HG02981 (cell line): ENCODE measurements around the gene SUV39H2.
"Not testable (repeated sequence)": the region's sequence is repeated elsewhere in the genome, so short reads cannot be mapped to it uniquely, and the experiment has no call there.

Experiments
- ATAC-seq: cut with Tn5 transposase; IDR thresholded peaks from one replicate; pipeline ENCODE4 v1.9.1; 2021; ENCODE audit warnings: mild to moderate bottlenecking, moderate library complexity; ENCODE audit not compliant: unreplicated experiment

Gene SUV39H2

DNA sequence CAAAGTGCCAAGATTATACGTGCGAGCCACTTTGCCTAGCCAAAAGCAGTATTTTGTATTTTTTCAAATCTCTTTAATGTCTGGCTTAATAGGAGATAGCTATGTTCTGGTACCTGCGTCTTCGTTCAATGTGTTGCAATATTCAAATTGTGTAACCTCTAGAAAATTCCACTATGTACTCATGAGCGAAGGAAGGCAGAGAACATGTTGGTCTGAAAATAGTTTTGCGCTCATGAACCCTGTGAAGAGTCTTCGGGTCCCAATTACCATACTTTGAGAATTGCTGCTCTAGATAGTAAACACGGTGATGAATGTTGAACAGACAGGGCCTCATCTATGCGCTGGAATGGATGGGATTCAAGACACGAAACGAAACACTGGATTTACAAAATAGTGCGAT lies 2.7 kb upstream of the SUV39H2 start:
- ATAC-seq = no peak

DNA sequence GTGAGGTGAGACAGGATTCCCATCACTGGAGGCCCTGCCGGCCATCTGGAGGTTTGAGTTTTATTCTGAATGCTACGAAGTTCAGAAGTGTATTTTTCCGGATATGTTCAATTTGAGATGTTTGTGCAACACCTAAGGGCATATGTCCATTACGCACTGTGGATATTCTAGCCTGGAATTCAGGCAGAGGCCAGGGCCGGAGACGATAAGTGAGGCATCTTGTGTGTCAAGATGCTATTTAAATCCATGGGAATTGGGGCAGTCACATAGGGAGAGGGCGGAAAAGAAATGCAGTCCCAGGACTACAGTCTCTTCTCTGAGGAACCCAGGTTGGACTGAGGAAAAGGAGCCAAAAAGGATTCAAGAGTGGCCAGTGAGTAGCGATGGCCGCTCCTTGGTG lies 1.9 kb upstream of the SUV39H2 start:
- no peak for ATAC-seq

DNA sequence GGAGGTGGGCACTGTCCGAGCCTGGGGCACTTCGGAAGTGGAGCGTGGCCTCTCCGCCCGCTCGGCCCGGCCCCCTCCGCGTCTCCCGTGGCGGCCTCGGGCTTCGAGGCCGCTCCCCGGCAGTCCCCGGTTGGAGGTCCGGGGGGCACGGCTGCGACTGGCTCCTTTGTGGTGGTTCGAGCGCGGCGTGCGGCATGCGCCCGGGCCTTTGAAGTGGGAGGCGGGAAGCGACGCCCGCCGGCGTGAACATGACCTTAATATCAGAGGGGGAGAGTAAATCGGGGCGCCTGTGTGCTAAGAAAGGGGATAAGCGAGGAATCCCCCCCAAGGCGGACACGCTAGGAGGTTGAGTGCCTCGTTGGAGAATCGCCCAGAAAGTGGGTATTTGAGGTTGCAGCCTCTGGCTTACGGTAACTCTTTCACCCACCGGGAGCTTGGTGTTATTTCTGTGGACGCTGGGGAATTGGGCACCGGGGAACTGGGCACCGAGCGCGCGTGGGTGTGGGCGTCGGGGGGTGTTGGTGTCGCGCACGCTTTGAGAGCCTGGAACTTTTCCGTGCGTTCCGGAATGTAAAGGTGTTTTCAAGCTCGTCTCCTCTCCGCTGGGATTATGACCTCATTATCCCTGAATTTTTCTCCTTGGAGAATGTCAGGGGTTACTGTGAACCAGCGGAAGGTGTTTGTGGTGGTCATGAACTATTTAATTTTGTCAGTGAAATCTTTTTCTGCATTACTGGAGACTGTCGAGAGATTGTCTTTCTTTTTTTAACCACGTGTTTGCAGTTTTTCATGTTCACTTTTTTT lies 660 bp downstream of the SUV39H2 start:
- peak; percentile 11 for ATAC-seq

DNA sequence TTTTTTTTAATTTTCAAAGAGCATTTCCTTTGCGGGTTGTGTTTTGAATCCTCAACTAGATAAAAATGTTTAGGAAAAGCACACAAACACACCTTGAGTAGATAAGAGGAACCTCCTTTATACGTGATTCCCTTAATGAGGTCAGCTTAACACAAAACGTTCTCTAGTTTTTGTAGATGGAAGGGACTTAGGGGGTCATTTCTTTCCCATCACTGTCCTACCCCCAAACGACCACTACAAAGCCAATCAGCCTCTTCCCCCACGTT lies 1.2 kb downstream of the SUV39H2 start:
- ATAC-seq = no peak

DNA sequence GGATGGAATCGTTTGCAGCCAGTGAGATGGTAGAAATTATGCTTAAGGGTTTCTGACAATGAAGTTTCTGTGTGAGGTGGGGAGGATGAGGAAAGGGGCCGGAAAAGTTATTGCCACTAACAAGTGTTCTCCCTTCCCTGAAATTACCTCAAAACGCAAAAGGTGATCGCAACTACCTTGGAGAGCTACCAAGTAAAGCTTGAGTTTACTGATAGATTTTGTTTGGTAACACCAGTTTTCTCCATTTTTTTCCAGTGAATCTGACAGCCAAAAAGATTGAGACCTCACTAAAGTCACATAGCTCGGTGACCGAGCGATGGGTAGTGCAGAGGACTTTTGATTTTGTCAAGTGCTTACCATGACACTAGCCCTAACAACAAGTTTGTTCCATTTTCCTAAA lies 1.6 kb downstream of the SUV39H2 start:
- no peak for ATAC-seq

DNA sequence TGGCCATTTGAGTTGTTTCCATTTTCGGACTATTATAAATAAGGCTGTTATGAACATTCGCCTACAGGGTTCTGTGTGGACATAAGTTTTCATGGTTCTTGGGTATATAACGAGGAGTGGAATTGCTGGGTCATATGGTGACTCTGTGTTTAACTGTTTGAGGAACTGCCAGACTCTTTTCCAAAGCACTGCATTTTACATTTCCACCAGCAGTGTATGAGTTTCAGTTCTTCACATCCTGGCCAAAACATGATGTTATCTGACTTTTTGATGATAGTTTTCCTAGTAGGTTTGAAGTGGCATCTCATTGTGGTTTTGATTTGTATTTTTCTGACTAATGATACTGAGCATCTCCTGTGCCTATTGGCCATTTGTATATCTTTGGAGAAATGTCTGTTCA lies 5.4 kb downstream of the SUV39H2 start:
- no peak for ATAC-seq

DNA sequence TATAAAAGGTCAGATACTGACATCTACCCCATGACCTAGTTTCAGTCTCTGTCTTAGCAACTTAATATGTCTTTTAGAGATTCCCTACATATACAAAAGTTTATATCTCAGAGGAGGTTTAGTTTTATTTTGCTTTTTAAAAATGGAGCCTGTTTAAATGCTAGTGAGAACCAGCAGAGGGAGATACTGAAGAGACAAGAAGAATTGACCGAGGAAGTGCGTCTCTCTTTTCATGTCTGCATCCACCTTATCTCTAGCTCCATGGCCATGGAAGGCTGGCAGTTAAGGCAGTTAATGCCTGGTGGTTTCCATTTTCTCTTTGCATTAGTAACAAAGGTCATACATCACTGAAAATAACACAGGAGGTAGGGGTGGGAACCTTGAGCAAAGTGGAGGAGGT lies 10.7 kb downstream of the SUV39H2 start:
- no peak for ATAC-seq

DNA sequence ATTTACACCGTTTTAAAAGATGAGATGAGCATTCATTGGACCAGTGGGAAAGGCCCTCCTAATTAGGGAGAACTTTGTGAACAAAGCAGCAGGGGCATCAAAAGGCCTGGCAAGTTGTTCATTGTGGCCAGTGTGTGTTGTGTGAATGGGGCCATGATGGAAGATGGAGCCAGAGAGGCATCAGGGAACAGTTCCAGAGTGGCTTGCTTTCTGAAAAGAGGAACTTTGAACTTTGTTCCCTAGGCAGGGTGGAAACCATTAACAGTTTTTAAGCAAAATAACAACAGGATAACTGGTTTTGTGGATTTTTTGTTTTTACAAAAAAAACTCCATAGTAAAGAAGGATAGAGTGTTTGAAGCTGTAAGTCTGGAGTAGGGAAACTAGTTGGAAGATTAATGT lies 12.5 kb downstream of the SUV39H2 start:
- ATAC-seq = no peak

DNA sequence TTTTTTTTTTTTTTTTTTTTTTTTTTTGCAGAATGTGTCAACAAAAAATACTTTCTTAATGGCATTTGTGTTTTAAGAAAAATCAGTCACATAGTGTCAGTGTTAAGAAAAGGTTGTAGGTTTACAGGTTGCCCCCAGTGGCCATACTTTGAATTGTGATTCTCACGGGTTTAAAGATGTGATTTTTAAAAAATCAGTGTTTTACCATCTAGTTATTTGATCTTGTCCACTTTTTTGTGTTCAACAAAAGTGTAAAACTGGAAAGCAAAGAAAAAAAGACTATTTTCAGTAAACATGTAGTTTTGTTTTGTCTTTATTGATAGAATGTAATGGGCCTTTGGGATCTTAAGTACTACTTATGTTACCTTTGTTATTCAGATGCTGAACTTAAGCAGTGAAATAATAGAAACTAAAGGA lies 25.7 kb downstream of the SUV39H2 start:
- ATAC-seq = peak; percentile 80

DNA sequence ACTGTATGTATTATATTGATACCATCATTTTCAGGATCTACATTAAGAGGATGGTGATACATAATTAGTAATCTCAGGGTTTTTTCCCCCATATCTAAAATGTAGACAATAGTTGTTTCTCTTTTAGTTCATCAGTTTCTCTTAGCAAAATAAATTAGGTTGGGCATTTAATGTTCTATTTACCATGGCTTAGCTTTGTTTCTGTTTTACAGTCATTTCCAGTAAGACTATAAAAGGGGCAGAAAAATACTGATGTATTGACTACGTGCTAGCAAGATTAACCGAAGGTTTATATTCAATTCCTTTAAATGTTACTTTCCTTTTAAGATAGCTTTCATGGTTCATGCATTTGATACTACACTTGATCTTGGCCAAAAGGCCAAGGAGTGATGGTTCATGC lies 26.2 kb downstream of the SUV39H2 start:
- no peak for ATAC-seq

DNA sequence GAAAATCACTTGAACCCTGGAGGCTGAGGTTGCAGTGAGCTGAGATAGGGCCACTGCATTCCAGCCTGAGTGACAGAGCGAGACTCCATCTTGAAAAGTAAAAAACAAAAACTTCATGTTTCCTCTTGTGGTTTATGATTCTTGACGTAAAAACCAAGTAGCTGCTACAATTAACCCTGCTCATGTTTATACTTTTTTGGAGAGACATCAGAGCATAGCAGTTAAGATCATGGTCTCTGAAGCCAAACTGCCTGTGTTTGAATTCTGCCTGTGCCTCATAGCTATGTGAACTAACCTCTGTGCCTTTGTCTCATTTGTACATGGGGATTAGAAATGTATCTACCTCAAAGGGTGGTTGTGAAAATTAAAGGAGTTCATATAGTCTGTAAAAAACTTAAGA lies 27.2 kb downstream of the SUV39H2 start:
- ATAC-seq = no peak

DNA sequence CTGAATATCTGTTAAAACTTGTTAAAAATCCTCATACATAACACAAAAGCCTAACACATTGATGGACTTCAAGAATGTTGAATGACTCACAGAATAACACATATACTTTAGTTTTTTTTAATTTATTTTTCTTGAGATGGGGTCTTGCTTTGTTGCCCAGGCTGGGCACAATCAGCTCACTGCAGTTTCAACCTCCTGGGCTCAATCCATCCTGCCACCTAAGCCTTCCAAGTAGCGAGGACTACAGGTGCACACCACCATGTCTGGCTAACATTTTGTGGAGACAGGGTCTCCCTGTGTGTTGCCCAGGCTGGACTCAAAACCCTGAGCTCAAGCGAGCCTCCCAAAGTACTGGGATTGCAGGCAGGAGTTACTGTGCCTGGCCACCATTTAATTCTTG lies 28.1 kb downstream of the SUV39H2 start:
- ATAC-seq = no peak

DNA sequence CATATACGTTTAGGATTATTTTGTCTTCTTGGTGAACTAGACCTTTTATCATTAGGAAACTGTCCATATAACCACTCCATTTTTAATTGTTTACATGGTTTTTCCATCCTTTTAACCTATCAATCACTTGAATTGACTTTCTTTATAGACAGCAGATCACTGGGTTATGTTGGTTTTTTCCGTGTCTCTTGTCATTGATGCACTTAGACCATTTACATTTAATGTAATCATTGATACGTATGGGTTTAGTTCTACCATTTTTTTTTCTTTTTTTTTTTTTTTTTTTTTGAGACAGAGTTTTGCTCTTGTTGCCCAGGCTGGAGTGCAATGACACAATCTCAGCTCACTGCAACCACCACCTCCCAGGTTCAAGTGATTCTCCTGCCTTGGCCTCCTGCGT lies 28.9 kb downstream of the SUV39H2 start:
- not testable (repeated sequence) for ATAC-seq

DNA sequence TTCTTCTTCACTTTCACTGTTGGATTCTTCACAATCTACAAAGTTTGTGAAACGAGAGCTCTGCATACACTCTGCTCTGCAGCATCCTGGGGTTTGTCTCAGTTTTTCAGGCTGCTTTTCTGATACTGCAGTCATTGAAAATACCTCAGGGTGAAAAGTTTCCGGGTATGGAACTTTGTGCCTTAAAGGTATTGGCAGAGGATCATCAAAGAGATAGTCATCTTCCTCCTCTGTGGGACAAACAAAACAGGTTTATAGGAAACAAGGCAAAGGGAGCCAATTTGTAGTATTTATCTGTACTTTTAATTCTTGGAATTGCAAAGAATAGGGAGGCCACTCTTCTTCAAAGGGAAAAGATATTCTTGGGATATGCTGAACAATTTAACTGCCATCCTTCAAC lies 30.4 kb downstream of the SUV39H2 start:
- ATAC-seq = no peak

DNA sequence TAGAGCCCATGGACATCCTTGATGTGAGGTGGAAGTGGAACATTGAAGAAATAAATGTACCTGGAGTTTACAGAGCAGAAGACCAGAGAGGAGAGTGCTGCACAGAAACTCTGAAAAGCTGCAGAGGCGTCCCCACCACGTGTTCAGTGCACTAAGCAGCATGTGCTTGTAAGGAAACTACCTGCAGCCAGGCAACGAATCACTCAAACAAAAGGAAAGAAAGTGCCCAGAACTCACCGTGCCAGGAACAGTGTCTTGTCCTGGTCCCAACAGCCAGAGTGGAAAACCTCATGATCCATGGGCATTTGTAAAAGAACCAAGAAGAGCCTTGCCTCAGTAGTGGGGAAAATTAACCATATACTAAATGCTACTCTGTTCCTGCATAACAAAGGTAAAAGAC lies 32.3 kb downstream of the SUV39H2 start:
- no peak for ATAC-seq

DNA sequence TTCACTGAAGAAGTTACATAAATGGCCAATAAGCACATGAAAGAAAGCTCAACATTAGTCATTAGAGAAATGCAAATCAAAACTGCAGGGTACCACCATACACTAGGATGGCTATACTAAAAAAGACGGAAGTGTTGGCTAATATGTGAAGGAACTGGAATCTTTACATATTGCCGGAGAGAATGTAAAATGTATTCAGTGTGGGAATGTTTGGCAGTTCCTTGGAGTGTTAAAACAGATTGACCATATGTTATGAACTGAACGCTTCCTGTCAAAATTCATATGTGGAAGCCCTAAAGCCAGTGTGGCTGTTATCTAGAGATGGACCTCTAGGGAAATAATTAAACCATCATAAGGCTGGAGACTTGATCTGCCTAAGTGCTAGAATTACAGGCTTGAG lies 33.1 kb downstream of the SUV39H2 start:
- ATAC-seq = no peak

DNA sequence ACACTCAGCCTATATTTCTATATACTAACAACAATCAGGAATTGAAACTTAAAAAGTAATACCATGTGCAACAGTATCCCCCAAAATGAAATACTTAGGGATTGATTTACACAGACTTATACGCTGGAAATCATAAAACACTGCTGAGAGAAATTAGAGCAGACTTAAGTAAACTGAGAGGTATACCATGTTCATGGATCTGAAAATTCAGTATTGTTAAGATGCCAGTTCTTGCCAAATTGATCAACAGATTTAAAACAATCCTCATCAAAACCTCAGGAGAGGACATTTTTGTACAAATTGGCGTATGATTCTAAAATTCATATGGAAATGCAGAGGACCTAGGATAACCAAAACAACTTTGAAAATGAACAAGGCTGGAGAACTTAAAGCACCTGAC lies 37.9 kb downstream of the SUV39H2 start:
- ATAC-seq = no peak

DNA sequence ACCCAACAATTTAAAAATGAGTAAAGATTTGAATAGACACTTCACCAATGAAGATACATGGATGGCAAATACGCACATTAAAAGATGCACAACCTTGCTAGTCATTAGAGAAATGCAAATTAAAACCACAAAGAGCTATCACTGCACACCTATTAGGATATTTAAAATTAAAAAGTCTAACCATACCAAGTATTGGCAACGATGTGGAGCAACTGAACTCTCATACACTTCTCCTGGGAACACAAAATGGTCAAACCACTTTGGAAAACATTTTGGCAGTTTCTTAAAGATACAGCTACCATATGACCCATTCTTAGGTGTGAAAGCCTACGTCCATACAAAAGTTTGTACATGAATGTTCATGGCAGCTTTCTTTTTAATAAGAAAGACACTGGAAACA lies 39.2 kb downstream of the SUV39H2 start:
- ATAC-seq = no peak

DNA sequence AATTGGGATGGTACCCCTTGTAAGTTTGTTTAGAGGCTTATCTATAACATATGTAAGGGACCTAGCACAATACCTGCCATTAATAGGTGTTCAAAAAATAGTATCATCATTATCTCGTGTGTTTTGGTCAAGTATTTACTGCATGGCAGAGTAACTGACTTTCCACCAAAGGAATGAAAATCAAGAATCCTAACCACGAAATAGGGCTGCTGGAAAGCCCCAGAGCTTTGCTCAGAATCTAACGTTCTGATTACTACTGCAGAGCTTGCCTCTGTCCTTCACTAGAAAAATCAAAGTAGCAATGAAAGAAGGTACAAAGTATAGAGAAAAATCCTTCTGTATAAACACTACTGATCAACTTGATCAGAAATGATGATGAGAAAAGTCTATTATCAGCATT lies 40.3 kb downstream of the SUV39H2 start:
- no peak for ATAC-seq

DNA sequence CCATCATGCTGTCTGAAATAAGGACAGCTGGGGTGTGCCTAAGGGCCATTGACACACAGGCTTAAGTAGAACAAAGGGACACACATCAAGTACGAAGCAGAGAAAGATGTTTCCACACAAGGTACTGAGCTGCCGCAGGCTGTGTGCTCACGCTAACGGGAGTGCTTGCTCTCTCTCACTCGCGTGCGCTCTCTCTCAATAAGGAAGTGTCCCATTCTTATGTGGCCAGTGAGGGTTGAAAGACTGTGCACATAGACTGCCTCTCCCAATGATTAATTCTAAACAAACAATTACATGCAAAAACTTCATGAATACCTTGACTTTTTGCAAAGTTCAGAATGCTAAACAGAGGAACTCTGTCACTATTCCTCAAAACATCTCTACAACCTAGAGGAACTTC lies 45.3 kb downstream of the SUV39H2 start:
- ATAC-seq = no peak

DNA sequence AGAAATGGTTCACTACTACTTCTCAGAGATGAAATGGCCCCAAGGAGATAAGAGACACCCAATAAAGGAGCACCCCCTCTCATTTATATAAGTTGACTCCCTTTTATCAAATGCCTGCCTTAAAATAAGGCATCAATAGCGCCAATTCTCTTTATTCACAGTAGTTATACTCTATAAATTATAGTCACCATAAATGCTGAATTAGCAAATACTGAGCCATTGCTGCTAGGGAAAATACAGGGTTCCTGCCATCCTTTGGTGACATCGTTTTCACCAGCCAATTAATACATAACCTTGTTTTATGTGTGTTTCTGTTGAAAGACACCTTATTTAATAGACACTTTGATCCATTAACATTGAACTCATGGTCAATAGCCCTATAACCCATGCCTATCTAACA lies 46.6 kb downstream of the SUV39H2 start:
- ATAC-seq = no peak

DNA sequence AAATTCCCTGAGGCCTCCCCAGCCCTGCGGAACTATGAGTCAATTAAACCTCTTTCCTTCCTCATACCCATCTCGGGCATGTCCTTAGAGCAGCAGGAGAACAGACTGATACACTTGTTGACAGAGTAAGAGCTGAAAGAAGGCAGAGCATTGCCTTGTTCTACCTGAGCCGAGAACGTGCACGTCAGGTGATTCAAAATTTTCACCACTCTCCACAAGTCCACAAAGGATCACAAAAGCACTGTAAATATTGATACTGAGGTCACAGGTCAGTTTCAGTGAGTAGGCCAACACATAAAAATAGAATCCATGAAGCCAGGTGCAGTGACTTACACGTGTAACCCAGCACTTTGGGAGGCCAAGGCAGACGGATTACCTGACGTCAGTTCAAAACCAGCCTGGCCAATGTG lies 47.4 kb downstream of the SUV39H2 start:
- ATAC-seq = no peak

DNA sequence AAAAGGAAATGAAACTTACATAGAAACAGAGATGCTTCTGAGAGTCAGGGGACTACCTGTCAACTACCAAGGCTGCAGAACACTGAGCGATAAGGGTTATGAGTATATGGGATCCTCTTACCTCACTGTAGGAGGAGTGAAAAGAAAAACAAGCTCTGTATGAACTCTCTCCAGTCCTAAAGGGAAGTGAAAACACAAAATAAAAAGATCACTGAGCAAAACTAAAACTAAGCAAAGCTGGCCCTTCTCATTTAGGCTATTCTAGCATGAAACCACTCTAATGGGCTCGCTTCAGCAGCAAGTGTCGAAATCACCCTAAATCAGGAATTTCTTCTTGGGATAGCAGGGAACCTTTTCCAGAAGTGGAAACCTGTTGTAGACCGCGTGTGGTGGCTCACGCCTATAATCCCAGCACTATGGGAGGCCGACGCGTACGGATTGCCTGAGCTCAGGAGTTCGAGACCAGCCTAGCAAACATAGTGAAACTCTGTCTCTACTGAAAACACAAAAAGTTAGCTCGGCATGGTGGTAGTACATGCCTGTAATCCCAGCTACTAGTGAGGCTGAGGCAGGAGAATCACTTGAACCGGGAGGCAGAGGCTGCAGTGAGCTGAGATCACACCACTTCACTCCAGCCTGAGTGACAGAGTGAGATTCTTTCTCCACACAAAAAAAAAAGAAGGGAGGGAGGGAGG lies 48.2 kb downstream of the SUV39H2 start:
- ATAC-seq = peak; percentile 95
